HEK293T (cell line): ENCODE results near the gene EEF2.
"Not testable (repeated sequence)": the region's sequence is repeated elsewhere in the genome, so short reads cannot be mapped to it uniquely, and the experiment has no call there.

ENCODE experiments used
- CTCF ChIA-PET: fragments of 350-600 bp; formaldehyde crosslinking; extraction: SDS; loops from one replicate; lab custom pipeline; 2021; ENCODE audit warnings: antibody characterized with exemption, inconsistent platforms; lab: Yijun Ruan, JAX
- POLR2A ChIA-PET: fragments of 350-600 bp; formaldehyde crosslinking; extraction: SDS; loops from one replicate; lab custom pipeline; 2020; ENCODE audit warnings: antibody characterized with exemption, inconsistent platforms; lab: Yijun Ruan, JAX
- DNase-seq: peaks from one replicate; pipeline ENCODE4 v3.0.0; 2012; ENCODE audit warnings: mixed read lengths; ENCODE audit errors: extremely low spot score
- ARNT ChIP-seq: fragments of 450-650 bp; IDR thresholded peaks from 2 replicates; pipeline ENCODE4 v1.6.1; 2017; ENCODE audit warnings: mild to moderate bottlenecking
- BHLHE40 ChIP-seq: fragments of 450-650 bp; IDR thresholded peaks from 2 replicates; pipeline ENCODE4 v1.6.1; 2016; ENCODE audit warnings: mild to moderate bottlenecking, moderate library complexity, borderline replicate concordance
- CTBP1 ChIP-seq: fragments of 450-650 bp; IDR thresholded peaks from 2 replicates; pipeline ENCODE4 v1.6.1; 2016; ENCODE audit warnings: borderline replicate concordance
- ELF4 ChIP-seq: fragments of 450-650 bp; IDR thresholded peaks from 2 replicates; pipeline ENCODE4 v1.6.1; 2017; ENCODE audit warnings: antibody characterized with exemption
- FOXA1 ChIP-seq: fragments of 450-650 bp; IDR thresholded peaks from 2 replicates; pipeline ENCODE4 v1.6.1; 2016; ENCODE audit warnings: mild to moderate bottlenecking
- FOXK2 ChIP-seq: fragments of 450-650 bp; IDR thresholded peaks from 2 replicates; pipeline ENCODE4 v1.6.1; 2016; ENCODE audit warnings: mild to moderate bottlenecking
- FOXM1 ChIP-seq: fragments of 450-650 bp; IDR thresholded peaks from 2 replicates; pipeline ENCODE4 v1.6.1; 2017; ENCODE audit warnings: mild to moderate bottlenecking, borderline replicate concordance
- HDGF ChIP-seq: fragments of 450-650 bp; IDR thresholded peaks from 2 replicates; pipeline ENCODE4 v1.6.1; 2017; ENCODE audit warnings: antibody characterized with exemption, borderline replicate concordance
- L3MBTL2 ChIP-seq: fragments of 450-650 bp; conservative IDR thresholded peaks from 2 replicates; pipeline ENCODE4 v1.6.1; 2016; ENCODE audit warnings: mild to moderate bottlenecking
- LEF1 ChIP-seq: fragments of 450-650 bp; IDR thresholded peaks from 2 replicates; pipeline ENCODE4 v1.6.1; 2017; ENCODE audit warnings: mild to moderate bottlenecking, borderline replicate concordance
- NFRKB ChIP-seq: fragments of 450-650 bp; IDR thresholded peaks from 2 replicates; pipeline ENCODE4 v1.6.1; 2016; ENCODE audit warnings: mild to moderate bottlenecking, moderate library complexity
- PKNOX1 ChIP-seq: fragments of 450-650 bp; IDR thresholded peaks from 2 replicates; pipeline ENCODE4 v1.6.1; 2016
- SP1 ChIP-seq: fragments of 450-650 bp; IDR thresholded peaks from 2 replicates; pipeline ENCODE4 v1.6.1; 2017
- SUZ12 ChIP-seq: fragments of 450-650 bp; IDR thresholded peaks from 2 replicates; pipeline ENCODE4 v1.6.1; 2016; ENCODE audit warnings: mild to moderate bottlenecking

Gene EEF2

GRCh38 chr19:3961007-3961406 is 24.3 kb downstream of the EEF2 start:
- TF ChIP-seq PKNOX1 (no peak), NFRKB (no peak)
- DNase-seq: no peak
- ChIA-PET CTCF (no interaction called here), POLR2A (no interaction called here)

GRCh38 chr19:3959766-3960131 is 25.5 kb downstream of the EEF2 start:
- ChIA-PET POLR2A (no interaction called here), CTCF (no interaction called here)
- TF ChIP-seq LEF1 (no peak), NFRKB (no peak), L3MBTL2 (no peak), SP1 (no peak), ARNT (no peak), CTBP1 (no peak)
- no peak for DNase-seq

GRCh38 chr19:3958836-3959765 is 26.2 kb downstream of the EEF2 start:
- no peak for DNase-seq
- CTCF ChIA-PET: no interaction called here
- TF ChIP-seq SUZ12: no peak
- TF ChIP-seq LEF1: no peak
- TF ChIP-seq ARNT: no peak
- TF ChIP-seq PKNOX1: no peak
- TF ChIP-seq SP1: no peak
- TF ChIP-seq HDGF: no peak
- POLR2A ChIA-PET: no interaction called here

- ChIA-PET POLR2A (interaction anchor here (1.1 kb wide), 1 partner anchor 13 kb away, joined by 3 read pairs; no protein-coding TSS in a partner anchor), CTCF (no interaction called here)
- DNase-seq: no peak
- TF ChIP-seq PKNOX1: no peak
- TF ChIP-seq ELF4: no peak
- no peak for TF ChIP-seq SUZ12
- no peak for TF ChIP-seq FOXM1
- no peak for TF ChIP-seq BHLHE40
- no peak for TF ChIP-seq FOXK2
- no peak for TF ChIP-seq HDGF
These were observed 29.6 kb downstream of the EEF2 start for GRCh38 chr19:3955688-3956087.

GRCh38 chr19:3955276-3955675 is 30.0 kb downstream of the EEF2 start:
- DNase-seq, CTCF ChIA-PET: not testable (repeated sequence)
- POLR2A ChIA-PET: interaction anchor here (1.1 to 1.9 kb wide), 2 partner anchors 13 to 30 kb away, joined by 3 to 9 read pairs; partner anchors contain the start of gene EEF2

- TF ChIP-seq SUZ12: no peak
- TF ChIP-seq FOXA1: no peak
- TF ChIP-seq HDGF: no peak
- TF ChIP-seq ELF4: no peak
- no peak for TF ChIP-seq FOXM1
- TF ChIP-seq L3MBTL2: no peak
- TF ChIP-seq PKNOX1: no peak
- DNase-seq: no peak
- ChIA-PET POLR2A (interaction anchor here (0.7 to 1.9 kb wide), 2 partner anchors 15 to 32 kb away, joined by 3 to 9 read pairs; partner anchors contain the start of gene EEF2), CTCF (no interaction called here)
These were observed 31.2 kb downstream of the EEF2 start for GRCh38 chr19:3954107-3954506.

- DNase-seq, CTCF ChIA-PET, POLR2A ChIA-PET: not testable (repeated sequence)
These were observed 32.4 kb downstream of the EEF2 start for GRCh38 chr19:3952755-3953276.
